ENCODE results near the gene PPIL6. TPM values are rescaled to one million over a fixed set of nuclear protein-coding genes. Genes with fewer than 3 reads are reported as not detected.

Gene PPIL6
- total RNA-seq, 1 experiment from 2014 or later = 2.6 TPM

- peaks cover 32% of the 10 kb centered on the region for H3K36me3 Mint-ChIP-seq (ENCODE audit: insufficient read depth, unreplicated experiment)
- no peaks in the 10 kb centered on the region for H3K27me3 Mint-ChIP-seq (ENCODE audit: unreplicated experiment)
- CTCF ChIA-PET = no interaction called here
- no TSS peak for BruUV-seq (replicated peaks)
- H3K27ac Mint-ChIP-seq (ENCODE audit: unreplicated experiment) = no peak overlapping the region
- no peak for TF ChIP-seq CTCF (IDR thresholded peaks at IDR 0.05; ENCODE audit: unreplicated experiment)
- peaks cover 2% of the 10 kb centered on the region for H3K9me3 Mint-ChIP-seq (ENCODE audit: low read depth, unreplicated experiment)
- no peak overlapping the region for H3K4me3 Mint-ChIP-seq (ENCODE audit: low read depth, unreplicated experiment)
- no peak for DNase-seq
- intact Hi-C loops (cut with micrococcal nuclease; ENCODE audit: unreplicated experiment) = no loop called here
- no peaks in the 10 kb centered on the region for H3K4me1 Mint-ChIP-seq (ENCODE audit: low read depth, unreplicated experiment)
These were observed 80.1 kb downstream of the PPIL6 start for GRCh38 chr6:109360281-109360680.

- no peak for DNase-seq
- no peak for TF ChIP-seq CTCF (IDR thresholded peaks at IDR 0.05; ENCODE audit: unreplicated experiment)
- H3K27me3 Mint-ChIP-seq (ENCODE audit: unreplicated experiment) = no peaks in the 10 kb centered on the region
- CTCF ChIA-PET = interaction anchor here (0.7 kb wide), 1 partner anchor 37 kb away, joined by 3 read pairs; no protein-coding TSS in a partner anchor
- H3K4me3 Mint-ChIP-seq (ENCODE audit: low read depth, unreplicated experiment) = no peak overlapping the region
- H3K4me1 Mint-ChIP-seq (ENCODE audit: low read depth, unreplicated experiment) = no peaks in the 10 kb centered on the region
- no peak overlapping the region for H3K27ac Mint-ChIP-seq (ENCODE audit: unreplicated experiment)
- no TSS peak for BruUV-seq (replicated peaks)
- peaks cover 24% of the 10 kb centered on the region for H3K36me3 Mint-ChIP-seq (ENCODE audit: insufficient read depth, unreplicated experiment)
- H3K9me3 Mint-ChIP-seq (ENCODE audit: low read depth, unreplicated experiment) = peaks cover 2% of the 10 kb centered on the region
- intact Hi-C loops (cut with micrococcal nuclease; ENCODE audit: unreplicated experiment) = no loop called here
These were observed 81.2 kb downstream of the PPIL6 start for GRCh38 chr6:109359248-109359647.

GRCh38 chr6:109358204-109358603 lies 82.2 kb downstream of the PPIL6 start:
- no peak for TF ChIP-seq CTCF (IDR thresholded peaks at IDR 0.05; ENCODE audit: unreplicated experiment)
- no peak overlapping the region for H3K27ac Mint-ChIP-seq (ENCODE audit: unreplicated experiment)
- no peak for DNase-seq
- intact Hi-C loops (cut with micrococcal nuclease; ENCODE audit: unreplicated experiment) = no loop called here
- H3K27me3 Mint-ChIP-seq (ENCODE audit: unreplicated experiment) = no peaks in the 10 kb centered on the region
- H3K4me1 Mint-ChIP-seq (ENCODE audit: low read depth, unreplicated experiment) = no peaks in the 10 kb centered on the region
- no TSS peak for BruUV-seq (replicated peaks)
- CTCF ChIA-PET = no interaction called here
- H3K4me3 Mint-ChIP-seq (ENCODE audit: low read depth, unreplicated experiment) = no peak overlapping the region
- H3K9me3 Mint-ChIP-seq (ENCODE audit: low read depth, unreplicated experiment) = peaks cover 2% of the 10 kb centered on the region
- peaks cover 19% of the 10 kb centered on the region for H3K36me3 Mint-ChIP-seq (ENCODE audit: insufficient read depth, unreplicated experiment)

GRCh38 chr6:109356237-109356636 lies 84.2 kb downstream of the PPIL6 start:
- Mint-ChIP-seq H3K27me3 (ENCODE audit: unreplicated experiment) (no peaks in the 10 kb centered on the region), H3K4me3 (ENCODE audit: low read depth, unreplicated experiment) (no peak overlapping the region), H3K36me3 (ENCODE audit: insufficient read depth, unreplicated experiment) (peaks cover 9% of the 10 kb centered on the region), H3K27ac (ENCODE audit: unreplicated experiment) (no peak overlapping the region), H3K9me3 (ENCODE audit: low read depth, unreplicated experiment) (peaks cover 2% of the 10 kb centered on the region), H3K4me1 (ENCODE audit: low read depth, unreplicated experiment) (peaks cover 15% of the 10 kb centered on the region)
- CTCF ChIA-PET = no interaction called here
- BruUV-seq (replicated peaks) = no TSS peak
- DNase-seq = no peak
- intact Hi-C loops (cut with micrococcal nuclease; ENCODE audit: unreplicated experiment) = no loop called here
- TF ChIP-seq CTCF (IDR thresholded peaks at IDR 0.05; ENCODE audit: unreplicated experiment) = no peak

All from Calu3 (cell line).